HG03060 (cell line): Measurements from ENCODE around the gene TCOF1.

Experiments used
- ATAC-seq: cut with Tn5 transposase; IDR thresholded peaks from one replicate; pipeline ENCODE4 v1.9.1; 2021; ENCODE audit warnings: low read depth, moderate number of reproducible peaks; ENCODE audit not compliant: unreplicated experiment

The TCOF1 gene

GRCh38 chr5:150384701-150385100 lies 27.2 kb downstream of the TCOF1 start:
- no peak for ATAC-seq

- ATAC-seq: no peak
These were observed 28.7 kb downstream of the TCOF1 start for GRCh38 chr5:150386024-150386855.

GRCh38 chr5:150389531-150390266 lies 32.2 kb downstream of the TCOF1 start:
- no peak for ATAC-seq

DNA sequence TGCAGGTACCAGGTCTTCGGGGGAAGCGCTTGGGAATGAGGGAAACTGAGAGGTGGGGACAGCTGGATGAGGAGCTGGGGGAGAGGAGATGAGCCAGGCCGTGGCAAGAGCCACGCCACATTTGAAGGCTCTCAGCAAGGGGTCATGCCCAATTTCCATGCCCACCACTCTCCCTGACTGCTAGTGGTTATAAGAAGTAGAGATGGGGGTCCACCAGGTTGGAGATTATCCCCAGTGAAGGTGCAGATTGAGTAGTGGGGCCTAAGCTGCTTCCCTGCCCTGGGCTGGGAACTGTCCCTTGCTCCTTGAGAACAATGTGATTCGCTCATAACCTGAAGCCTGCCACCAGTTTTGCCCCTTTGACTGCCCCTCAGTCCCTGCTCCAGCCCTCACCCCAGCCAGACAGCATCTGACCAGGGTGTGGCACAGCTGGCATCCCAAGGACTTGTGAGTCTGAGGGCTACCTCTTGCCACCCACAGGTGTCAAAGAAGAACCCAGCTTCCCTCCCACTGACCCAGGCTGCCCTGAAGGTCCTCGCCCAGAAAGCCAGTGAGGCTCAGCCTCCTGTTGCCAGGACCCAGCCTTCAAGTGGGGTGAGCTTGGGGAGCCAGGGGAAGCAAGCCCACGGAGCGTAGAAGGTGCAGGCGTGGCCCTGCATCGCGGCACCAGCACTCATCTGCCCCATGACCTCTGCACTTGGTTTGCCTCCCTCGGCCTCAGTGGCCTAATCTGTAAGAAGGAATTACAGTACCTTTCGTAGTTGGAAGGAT lies 33.8 kb downstream of the TCOF1 start:
- no peak for ATAC-seq

- no peak for ATAC-seq
These were observed 34.5 kb downstream of the TCOF1 start for GRCh38 chr5:150391986-150392385.

DNA sequence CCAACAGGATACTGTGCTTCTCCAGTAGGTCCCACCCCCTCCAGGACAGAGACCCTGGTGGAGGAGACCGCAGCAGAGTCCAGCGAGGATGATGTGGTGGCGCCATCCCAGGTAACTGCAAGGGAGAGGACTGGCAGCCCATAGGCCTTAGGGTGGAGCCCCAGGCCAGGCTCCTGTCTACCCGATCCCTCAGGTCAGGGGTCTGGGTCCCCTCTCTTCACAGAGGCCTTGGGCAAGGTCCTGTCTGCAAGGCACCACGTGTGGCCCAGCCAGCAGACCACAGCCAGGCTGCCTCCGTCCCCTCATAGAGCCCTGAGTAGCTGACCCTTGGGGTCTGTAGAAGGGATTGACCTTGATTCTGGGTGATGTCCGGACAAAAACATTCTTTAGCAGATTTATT lies 35.2 kb downstream of the TCOF1 start:
- no peak for ATAC-seq

- no peak for ATAC-seq
These were observed 35.7 kb downstream of the TCOF1 start for GRCh38 chr5:150393096-150393645.

DNA sequence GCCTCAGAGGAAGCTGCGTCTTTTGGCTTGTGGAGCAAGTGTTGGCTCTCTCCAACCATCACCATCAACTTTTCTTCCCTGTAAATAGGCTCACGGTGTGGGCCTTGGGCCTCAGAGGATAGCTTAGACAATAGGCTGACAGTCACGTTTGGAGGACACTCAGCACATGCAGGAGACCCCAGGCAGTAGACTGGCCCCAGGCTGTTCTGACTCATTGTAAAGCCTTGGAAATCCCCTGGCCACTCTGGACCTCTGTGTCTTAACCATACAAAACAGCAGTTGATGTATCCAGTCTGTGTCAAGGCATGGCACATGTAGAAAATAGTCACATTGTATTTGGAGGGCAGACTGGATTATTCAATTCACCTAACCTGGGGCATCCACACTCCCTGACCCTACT lies 36.6 kb downstream of the TCOF1 start:
- ATAC-seq: no peak

DNA sequence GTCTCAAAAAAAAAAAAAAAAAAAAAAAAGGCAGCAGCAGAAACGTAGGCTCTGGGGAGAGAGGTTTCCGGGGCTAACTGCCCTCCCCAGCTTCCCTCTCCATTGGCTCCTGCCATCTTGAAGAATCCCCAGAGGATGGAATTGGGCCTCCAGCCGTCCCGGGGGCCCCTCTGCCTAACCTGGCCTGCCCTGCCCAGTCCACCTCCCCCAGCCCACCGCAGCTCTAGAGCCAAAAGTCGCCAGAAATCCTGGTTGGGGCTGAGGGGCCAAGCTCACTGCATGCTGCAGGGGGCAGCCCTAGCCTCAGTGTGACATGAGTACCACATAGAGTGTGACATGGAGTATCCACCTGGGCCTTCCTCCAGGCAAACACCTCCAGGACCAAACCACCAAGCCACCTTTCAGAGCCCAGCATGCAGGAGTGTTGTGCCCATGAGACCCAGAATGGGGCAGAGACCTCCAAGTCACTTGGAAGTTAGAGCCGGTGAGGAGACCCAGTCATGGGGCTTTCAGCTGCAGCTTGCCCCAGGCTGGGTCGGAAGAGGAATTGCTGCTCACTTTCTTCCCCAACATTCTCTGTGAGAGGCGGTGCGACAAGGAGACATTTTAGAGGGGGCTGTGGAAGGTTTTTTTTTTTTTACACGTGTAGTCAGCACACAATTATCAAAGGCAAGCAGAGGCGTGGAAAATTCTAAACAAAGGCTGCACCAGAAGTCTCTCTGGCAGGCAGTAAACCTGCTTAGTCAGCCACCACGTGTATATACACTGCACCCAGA lies 37.6 kb downstream of the TCOF1 start:
- ATAC-seq: no peak

GRCh38 chr5:150395688-150395975 lies 38.1 kb downstream of the TCOF1 start:
- ATAC-seq: no peak

- no peak for ATAC-seq
These were observed 38.8 kb downstream of the TCOF1 start for GRCh38 chr5:150396267-150396666.

DNA sequence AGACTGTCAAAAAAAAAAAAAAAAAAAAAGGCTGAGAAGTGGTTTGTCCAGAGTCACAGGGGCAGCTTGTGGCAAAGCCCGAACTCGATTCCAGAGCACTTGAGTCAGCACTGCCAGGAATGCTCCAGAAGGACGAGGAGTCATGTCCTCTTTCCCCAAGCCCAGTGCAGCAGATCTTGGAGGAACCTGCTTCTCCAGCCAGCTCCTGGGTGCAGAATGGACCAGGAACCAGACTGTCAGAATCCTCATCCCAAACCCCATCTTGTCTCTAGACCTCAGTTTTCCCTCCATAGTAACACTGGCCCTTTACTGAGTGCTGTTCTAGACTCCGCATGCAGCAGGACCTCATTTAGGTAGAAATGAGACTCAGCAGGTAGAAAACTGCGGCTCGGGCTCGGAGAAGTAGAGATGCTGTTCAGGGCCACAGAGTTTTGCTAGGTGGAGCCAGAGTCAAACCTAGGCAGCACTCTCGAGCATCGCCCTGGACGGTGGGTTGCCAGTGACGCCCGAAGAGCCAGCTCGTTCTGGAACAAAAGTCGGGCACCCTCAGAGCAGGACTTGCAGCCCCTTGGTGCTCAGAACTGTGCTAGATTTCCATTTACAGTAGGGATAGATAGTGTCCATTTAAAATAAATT lies 39.8 kb downstream of the TCOF1 start:
- ATAC-seq: no peak

- no peak for ATAC-seq
These were observed 40.6 kb downstream of the TCOF1 start for GRCh38 chr5:150397782-150398721.

GRCh38 chr5:150398722-150399523 lies 41.4 kb downstream of the TCOF1 start:
- ATAC-seq: no peak

DNA sequence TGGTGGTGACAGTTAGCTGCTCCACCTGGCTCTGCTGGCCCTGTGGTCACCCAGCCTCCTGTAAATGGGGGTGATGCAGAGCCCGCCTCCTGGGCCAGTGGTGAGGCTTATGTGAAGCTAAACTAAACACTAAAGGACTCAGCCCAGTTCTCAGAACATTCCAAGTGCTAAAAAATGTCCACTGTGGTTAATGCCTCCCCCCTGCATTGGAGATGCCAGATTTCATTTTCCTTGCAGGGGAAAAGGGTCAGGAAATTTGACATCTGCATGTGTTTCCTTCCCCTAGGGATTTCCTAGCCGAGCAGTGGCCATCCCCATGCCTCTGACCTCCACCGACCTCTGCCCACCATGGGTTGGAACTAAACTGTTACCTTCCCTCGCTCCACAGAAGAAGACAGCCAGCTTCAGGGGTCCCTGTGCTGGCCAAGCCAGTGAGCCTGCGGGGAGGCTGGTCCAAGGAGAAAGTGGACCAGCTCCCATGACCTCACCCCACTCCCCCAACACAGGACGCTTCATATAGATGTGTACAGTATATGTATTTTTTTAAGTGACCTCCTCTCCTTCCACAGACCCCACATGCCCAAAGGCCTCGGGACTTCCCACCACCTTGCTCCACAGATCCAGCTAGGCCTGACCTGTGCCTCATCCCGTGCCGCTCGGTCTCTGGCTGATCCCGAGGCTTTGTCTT lies 42.2 kb downstream of the TCOF1 start:
- ATAC-seq: no peak

DNA sequence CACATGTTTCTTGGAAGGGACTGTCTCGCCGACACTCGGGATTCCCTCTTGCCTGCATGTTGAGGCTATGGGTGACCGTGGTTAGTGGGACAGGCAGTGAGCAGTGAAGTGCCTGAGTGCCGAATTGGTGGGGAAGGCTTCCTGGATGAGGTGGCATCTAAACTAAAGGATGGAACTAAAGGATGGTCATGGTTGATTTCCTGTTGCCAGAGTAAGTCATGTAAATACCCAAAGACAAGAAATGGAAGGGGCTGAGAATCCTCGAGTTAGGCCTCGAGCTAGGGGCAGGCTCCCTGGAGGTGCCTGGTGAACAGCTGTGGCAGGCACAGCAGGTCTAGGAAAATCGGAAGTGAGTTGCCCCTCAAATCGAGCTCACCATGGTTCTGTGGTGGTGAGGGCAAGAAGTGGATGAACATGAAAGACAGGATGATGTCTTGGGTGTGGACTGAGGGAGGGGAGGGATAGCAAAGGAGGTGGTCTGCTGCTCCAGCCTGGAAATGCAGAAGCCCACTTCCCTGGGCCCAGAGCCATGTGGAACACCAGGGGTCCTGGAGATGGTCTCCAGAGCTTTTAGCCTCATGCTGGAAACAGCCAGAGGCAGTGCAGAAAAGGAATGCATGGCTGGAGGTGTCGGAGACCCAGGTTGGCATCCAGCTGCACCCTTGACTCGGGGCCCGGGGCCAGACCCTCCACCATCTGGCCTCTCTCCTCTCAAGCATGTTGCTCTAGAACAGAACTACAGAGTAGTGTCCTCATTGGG lies 43.0 kb downstream of the TCOF1 start:
- ATAC-seq: no peak

DNA sequence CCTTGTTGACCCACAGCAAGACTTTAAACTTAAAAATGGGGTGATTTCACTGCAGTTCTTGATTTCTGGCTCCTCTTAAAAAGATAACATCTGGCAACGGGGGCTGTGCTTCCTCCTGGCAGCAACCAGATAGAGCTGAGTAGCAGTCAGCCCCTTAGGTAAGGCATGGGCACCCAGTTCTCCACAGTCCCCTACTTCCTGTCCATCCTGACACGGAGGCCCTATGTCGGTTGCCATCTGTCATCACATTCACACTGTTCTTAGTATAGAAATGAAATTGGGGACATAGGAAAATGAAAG lies 43.5 kb downstream of the TCOF1 start:
- ATAC-seq: no peak
